GM21737 (cell line): ENCODE data around the gene NPRL2.
"Not testable (repeated sequence)": the region's sequence is repeated elsewhere in the genome, so short reads cannot be mapped to it uniquely, and the experiment has no call there.

ENCODE experiments used
- ATAC-seq: cut with Tn5 transposase; IDR thresholded peaks from one replicate; pipeline ENCODE4 v1.9.1; 2021; ENCODE audit warnings: mild to moderate bottlenecking, moderate library complexity; ENCODE audit not compliant: unreplicated experiment

Gene NPRL2

DNA sequence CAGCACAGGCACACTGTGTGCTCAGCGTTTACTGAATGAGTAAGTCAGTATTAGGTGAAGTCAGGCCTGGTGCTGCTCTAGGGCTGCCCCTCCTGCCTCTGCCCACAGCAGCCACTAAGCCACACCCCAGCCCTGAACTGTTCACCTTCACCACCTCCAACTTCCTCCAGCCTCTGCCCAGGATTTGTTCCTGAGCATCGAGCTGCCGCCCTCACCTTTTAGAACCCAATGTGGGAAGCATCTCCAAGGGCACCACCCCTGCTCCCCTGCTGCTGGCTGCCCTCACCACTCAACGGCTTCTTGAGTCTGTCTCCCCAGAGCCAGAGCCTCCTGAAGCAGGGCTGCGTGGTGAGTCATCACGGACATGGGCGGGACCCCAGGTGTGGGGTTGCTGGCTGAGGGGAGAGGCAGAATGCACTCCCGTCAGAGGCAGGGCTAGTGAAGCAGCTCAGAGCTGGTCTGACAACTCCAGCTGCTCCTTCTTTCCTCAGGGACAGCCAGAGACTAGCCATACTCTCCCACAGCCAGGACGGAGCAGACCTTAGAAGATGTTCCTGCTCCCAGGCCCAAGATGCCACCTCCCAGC is 33.8 kb downstream of the NPRL2 start:
- no peak for ATAC-seq

DNA sequence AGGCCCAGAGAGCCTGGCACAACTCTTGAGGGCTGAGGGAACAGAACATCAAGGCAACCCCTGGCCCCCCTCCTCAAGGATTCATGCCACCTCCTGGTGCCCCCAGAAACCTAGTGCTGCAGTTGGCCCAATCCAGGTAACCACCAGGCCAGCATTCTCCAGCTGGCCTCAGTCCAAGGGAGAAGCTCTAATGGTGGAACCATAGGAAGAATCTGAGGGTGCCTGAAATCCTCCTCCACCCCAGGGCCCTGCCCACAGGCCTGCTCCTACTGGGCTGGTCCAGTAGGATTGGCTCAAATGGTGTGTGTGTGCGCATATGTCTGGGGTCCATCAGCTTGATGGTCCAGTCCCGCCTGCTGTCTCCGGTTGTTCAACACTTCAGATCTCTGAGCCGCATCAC is 35.8 kb downstream of the NPRL2 start:
- ATAC-seq: no peak

DNA sequence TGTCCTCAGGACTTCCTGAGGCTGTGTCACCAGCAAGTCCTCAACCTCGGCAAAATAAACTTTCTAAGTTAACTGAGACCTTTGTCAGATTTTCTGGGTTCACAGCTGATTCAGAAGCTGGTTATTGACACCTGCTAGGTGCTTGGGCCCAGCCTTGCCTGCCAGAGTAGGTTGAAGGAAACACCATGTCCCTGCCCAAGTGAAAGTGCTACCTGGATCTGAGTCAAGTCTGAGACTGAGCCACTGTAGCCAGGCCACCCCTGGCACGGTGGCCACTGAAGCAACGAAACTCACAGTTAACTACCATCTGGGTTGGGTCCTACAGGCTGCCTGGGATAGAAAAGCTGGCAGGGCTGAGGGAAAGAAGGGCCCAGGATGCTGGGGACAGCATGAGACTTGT is 36.2 kb downstream of the NPRL2 start:
- ATAC-seq: no peak

DNA sequence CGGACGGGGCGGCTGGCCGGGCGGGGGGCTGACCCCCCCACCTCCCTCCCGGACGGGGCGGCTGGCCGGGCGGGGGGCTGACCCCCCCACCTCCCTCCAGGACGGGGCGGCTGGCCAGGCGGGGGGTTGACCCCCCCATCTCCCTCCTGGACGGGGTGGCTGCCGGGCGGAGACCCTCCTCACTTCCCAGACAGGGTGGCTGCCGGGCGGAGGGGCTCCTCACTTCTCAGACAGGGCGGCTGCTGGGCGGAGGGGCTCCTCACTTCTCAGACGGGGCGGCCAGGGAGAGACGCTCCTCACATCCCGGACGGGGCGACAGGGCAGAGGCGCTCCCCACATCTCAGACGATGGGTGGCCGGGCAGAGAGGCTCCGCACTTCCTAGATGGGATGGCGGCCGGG is 38.5 kb downstream of the NPRL2 start:
- ATAC-seq: not testable (repeated sequence)

DNA sequence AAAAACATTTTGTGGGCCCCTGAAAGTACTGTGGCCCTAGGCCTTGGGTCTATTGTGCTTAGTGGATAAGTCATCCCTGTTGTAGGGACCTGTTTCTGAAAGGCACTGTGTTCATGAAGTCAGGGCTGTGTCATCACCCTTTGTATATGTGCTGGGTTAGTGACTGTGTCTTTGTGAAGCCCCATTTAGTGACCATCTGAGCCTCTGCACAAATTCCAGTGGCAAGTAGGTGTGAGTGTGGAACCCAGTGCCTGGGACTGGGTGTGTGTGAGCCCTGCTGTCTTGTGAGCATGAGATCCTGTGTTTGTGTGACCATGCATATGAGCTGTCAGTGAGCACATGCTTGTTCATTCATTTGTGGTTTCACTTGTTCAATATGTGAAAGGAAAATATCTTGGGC is 46.0 kb downstream of the NPRL2 start:
- no peak for ATAC-seq

DNA sequence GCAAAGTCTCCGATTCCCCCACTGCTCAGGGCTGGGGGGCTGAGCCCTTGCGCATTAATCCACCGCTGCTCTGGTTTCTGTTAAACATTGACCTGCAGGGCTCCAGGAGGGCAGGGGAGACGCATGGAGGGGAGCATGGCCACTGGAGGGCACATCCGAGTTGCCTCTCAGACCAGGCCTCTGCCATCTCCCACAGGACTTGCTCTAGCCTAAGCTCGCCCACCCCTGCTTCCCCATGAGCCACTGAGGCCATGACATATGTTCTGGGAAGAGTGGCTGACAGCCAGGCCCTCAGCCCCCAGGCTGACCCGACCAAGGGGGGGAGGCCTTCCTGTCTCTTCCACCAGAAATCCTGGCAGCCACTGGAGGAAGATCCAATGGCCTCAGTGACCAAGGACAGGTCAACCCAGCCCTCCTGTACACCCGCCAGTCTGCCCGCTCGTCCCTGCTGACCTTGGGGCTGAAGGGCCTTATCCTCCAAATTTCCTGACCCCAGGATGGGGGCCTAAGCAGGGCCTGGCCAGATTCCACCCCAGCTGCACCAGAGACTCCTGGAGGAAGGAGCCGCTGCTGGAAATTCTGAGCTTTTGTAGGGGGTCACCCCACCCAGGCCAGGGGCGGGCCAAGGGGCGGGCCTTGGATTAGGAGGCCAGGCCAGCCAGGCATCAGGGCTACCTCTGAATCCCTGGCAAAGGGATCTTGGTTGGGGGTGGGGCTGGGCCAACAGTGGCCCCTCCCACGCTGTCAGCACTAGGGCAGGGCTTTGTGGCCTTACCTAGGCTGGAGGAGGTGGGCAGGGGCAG is 47.4 kb downstream of the NPRL2 start, which contains the start of gene HYAL1:
TSS of gene HYAL1 (minus strand) at position 562 of the 803 bp plus-strand sequence. CDS start 618 bp downstream, outside the sequence.
- no peak for ATAC-seq

DNA sequence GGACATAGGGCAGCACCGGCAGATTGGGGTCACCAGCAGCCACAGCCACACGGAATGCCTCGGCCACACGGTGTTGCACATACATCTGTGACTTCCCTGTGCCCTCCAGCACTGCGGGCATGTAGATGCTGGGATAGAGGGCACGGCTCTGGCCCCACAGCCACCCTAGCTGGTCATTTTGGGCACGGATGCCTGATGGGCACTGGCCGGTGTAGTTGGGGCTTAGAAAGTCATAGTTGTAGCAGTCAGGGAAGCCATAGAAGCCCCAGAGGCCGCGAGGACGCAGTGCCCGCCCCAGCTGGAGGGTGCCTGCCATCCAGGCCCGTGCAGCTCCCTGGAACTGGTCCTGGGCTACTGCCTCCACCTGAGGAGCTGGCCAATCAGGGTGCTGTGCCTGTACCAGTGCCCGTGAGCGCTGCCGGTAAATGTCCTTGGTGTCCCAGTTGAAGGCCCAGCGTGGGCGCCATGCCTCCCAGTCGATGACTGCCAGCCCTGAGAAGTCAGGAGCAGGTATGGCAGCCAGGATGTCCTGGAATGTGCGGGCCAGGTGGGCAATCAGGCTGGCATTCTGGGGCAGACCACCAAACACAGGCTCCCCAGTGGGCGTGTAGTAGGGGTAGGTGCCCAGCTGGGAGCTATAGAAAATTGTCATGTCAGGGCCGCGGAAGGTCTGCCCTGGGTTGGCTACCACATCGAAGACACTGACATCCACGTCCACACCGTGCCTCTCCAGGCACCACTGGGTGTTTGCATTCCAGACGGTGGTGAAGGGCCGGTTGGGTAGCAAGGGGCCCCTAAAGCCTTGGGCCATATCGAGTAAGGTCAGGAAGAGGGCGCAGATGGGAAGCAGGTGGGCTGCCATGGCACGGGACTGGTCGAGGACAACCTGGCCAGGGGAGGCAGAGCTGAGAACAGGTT is 48.2 kb downstream of the NPRL2 start:
- no peak for ATAC-seq

DNA sequence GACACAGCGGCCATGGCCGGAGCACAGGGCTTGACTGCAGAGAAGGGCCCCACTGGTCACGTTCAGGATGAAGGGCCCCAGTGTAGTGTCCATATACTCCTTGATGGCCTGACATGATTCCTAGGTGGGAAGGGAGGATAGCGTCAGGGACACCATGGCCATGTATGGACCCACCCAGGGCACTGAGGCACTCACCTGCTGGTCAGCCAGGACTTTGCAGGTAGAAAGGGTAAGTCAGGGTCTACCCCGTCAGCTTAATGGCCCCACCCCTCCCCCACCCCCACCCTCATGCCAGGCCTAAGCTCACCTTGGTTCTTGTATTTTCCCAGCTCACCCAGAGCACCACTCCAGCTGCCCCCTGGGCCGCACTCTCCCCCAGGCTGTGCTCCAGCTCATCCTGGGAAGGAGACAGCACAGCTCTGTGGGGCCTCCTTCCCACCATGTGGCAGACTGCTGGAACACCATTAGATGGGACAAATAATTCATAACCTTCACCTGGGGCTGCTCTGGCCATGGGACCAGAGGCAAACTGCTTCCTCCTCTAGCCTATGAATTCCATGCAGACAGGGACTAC is 49.8 kb downstream of the NPRL2 start:
- no peak for ATAC-seq

DNA sequence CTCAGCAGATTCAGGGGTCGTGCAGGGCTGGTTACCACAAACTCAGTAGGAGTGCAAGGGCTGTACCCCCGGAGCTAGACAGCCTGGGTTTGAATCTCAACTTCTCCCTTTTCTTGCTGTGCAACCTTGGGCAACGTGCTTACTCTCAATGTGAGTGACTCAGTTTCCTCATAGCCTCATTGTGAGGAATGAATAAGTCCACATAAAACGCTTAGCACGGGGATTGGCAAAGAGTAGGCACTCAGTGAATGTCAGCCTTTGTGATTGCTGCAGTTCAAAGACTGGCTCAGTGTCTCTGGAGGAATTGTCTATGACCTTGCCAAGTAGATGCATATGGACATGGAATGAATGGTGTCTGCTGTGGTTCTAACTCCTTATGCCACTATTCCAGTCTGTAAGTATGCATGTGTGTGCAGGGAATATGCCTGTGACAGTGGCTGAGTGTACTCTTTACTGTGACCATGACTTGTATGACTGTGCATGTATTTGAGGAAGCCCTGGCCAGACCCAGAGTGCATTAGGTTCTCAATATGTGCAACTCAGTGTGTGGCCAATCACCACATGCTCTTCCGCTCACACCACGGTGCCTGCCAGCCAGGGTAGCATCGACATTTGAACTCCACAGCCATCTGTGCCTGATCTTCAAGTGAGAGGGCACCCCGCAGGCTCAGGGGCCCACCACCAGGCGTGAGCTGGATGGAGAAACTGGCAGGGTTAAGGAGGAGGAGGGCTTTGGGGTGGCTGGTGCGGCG is 50.5 kb downstream of the NPRL2 start:
- ATAC-seq: no peak

DNA sequence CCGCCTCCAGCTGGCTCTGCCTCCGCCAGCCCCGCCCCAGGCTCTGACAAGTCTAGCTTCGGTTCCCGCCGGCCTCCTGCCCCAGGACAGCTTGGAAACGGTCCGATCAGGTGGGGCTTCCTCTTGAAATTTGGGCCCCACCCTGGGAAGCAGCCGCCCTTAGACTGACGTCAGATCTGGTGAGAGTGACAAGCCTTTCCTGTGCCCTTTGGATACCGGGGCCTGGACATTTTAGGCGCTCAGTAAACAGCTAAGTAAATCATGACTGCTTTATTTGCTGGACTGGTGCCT is 51.0 kb downstream of the NPRL2 start:
- no peak for ATAC-seq

DNA sequence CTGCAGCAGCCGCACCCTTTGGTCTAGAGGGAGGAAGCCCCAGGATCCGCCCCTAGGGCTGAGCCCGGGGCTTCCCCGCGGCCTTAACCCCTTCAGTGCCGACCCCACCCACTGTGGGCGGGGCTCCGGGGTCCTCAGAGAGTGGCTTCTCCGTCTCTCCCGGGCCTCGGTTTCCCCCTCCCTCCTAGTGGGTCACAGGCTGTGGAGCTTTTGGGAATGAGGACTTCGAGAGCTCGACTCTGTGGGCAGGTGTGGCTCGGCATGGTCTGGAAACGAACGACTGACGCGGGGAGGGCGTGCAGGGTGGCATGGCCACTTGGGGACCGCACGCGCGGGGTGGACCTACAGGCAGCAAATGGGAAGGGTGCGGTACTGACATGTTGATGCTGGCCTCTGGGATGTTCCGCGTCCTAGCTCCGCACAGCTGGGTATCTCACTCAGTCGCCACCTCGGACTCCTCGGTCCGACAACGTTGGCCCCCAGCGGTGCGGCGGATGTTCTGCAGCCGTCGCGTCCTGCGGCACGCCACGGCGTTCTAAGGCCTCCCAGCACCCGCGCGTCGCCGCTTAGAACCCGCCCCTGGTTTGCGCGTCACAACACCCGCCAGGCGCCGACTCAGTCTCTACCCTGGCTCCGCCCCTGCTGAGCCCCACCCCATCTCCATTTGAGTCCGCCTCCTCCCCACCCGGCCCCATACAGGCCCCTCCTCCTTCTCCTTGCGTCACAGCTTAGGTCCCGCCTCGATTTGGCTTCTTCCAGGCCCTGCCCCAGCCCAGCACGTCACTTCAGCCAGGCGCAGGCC is 51.5 kb downstream of the NPRL2 start, which contains the start of the genes HYAL3 and NAA80:
TSS of gene HYAL3 (minus strand) at position 570 of the 802 bp plus-strand sequence. CDS start 3,803 bp downstream, outside the sequence.
TSS of gene NAA80 (minus strand) at position 570 of the 802 bp plus-strand sequence. CDS start 1,942 bp downstream, outside the sequence.
- peak; percentile 81 for ATAC-seq

DNA sequence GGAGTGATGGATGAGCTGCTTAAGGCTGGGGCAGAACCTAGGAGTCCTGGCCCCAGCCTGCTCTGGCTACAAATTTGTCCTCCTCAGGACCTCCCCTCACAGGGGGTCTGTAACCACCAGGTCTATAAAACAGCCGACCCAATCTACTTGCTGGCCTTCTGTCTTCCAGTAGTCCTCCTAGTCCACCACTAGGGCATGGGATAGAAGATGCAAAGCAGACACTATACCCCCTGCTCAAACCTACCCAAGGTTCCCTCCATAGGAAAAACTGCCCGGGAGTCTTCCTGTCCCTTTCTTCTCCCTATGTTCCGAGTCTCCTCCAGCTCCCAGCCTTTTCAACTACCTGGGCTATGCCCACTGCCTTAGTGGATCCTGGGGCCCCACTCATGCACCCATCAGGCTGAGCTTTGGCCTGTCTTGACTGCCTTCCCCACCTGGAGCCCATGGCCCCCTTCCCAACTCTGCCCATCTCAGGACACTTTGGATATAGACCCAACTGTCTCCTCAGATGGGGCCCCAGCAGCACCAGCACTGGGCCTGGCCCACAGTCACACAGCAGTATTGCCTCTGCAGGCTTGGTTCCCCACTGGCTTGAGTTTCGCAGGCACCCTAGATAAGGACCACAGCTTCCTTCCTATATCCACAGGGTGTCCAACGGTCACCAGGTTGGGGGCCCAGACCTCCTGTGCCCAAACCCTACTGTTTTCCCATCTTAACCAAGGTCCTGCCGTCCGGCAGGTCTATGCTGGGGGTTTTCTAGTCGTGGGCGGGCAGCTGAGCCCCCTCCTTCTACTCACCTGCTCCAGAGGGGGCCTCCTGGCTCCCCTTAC is 52.5 kb downstream of the NPRL2 start:
- no peak for ATAC-seq

DNA sequence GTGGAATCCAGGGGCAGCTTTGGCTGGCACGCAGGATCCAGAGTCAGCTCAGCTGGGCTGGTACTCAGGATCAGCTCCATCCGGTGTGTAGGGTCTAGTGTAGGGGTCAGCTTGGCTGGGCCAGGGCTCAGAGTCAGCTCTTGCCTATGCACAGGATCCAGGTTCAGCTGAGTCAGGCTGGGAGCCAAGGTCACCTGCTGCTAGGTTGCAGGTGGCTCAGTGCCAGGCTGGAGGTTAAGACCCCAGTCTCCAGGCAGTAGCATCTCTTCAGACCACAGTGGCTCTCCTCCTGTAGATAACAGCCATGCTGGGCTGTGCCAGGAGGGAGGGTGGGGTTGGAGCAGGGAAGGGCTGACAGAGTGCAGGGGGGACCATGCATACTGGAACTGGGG is 53.2 kb downstream of the NPRL2 start:
- no peak for ATAC-seq
